Astrocyte of the cerebellum (primary cell): Measurements from ENCODE around the gene TENT4B.

Experiments used
- DNase-seq: peaks from one replicate; pipeline ENCODE4 v3.0.0-alpha.2; 2011; ENCODE audit warnings: low read depth
- H3K4me3 ChIP-seq: 2 replicates; pipeline ENCODE4 v1.5.1; 2011; ENCODE audit warnings: mild to moderate bottlenecking, low read depth, low read length, moderate library complexity
- in situ Hi-C: cut with HindIII; loops from 2 replicates; pipeline ENCODE4 v1.10.0; 2017; ENCODE audit warnings: low sequenced_read_pairs
- TF ChIP-seq, protein P1 (sequence below): IDR thresholded peaks from 2 replicates; pipeline ENCODE4 v1.5.1; 2012; ENCODE audit warnings: low read length, low read depth, moderate library complexity, mild to moderate bottlenecking; ENCODE audit errors: missing control alignments

The TENT4B gene

DNA sequence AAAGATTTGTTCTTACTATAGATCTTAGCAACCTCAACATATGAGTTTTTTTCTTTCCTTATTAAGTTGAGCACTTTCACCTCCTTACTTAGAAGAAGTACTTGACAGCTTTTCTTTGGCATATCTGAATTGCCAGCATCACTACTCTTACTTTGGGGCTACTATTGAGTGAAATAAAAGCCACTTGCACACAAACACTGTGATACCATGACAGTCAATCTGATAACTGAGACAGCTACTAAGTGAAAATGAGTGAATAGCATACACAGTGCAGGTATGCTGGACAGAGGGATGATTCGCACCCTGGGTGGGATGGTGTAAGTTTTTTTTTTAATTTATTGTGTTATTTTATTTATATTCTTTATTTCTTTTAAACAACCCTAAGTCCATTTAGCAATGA, 13.5 kb upstream of the TENT4B start:
- no peak for DNase-seq
- in situ Hi-C loops: no loop called here
- H3K4me3 ChIP-seq: no peak overlapping the region
- TF ChIP-seq, protein P1, sequence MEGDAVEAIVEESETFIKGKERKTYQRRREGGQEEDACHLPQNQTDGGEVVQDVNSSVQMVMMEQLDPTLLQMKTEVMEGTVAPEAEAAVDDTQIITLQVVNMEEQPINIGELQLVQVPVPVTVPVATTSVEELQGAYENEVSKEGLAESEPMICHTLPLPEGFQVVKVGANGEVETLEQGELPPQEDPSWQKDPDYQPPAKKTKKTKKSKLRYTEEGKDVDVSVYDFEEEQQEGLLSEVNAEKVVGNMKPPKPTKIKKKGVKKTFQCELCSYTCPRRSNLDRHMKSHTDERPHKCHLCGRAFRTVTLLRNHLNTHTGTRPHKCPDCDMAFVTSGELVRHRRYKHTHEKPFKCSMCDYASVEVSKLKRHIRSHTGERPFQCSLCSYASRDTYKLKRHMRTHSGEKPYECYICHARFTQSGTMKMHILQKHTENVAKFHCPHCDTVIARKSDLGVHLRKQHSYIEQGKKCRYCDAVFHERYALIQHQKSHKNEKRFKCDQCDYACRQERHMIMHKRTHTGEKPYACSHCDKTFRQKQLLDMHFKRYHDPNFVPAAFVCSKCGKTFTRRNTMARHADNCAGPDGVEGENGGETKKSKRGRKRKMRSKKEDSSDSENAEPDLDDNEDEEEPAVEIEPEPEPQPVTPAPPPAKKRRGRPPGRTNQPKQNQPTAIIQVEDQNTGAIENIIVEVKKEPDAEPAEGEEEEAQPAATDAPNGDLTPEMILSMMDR: no peak

DNA sequence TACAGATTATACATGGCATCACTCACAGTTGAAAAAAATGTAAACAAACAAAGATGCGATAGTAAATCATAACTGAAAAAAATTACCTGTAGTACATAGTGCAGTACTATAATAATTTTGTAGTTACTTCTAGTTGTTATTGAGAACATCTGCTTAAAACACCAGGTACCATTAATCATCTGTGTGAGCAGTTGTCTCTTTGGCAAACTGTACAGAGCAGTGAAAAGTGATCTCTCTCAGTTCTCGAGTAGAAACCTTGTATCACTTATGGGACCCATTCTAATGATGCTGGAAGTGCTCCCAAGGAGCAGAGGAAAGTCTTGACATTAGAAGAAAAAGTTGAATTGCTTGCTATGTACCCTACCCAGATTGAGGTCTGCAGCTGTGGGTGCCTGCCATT, 8.9 kb upstream of the TENT4B start:
- TF ChIP-seq, protein P1: no peak

DNA sequence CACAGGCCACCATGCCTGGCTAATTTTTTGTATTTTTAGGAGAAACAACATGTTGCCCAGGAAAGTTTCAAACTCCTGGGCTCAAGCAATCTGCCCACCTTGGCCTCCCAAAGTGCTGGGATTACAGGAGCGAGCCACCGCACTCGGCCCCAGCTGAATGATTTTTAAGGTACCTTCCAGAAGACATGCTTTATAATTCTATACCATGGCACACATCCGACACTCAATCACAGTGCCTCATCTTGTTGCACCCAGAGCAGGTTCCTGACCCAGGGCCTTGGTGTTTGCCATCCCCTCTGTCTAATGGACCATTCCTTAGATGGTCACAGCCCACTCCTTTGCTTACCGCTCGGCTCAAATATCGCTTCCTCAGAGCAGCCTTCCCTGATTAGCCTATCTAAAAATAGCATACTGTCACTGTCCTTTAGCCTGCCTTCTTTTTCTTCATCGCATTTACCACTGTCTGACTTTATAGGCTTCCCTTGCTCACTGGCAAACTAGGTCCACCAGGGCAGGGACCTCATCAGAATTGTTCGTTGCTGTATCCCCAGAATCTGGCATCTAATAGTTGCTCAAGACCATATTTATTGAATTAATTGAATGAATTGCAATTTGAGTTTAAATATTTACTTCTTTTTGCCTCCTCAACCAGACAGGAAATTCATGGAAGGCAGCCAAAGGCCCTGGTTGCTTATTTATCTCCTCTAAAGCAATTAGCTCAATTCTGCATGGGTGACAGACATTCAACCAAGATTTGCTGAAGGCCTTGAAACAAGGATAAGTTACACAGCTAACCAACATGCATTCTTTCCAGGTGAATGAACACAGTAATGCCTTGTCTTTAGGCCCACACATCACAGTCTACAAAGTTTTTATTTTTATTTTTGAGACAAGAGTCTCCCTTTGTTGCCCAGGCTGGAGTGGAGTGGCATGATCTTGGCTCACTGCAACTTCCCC, 6.3 kb upstream of the TENT4B start:
- no peak for DNase-seq
- no peak overlapping the region for H3K4me3 ChIP-seq
- in situ Hi-C loops: no loop called here
- TF ChIP-seq, protein P1: no peak

More for the DNA sequence above, 8.9 kb upstream of the TENT4B start:
- in situ Hi-C loops: no loop called here
- no peak for DNase-seq
- no peak overlapping the region for H3K4me3 ChIP-seq

DNA sequence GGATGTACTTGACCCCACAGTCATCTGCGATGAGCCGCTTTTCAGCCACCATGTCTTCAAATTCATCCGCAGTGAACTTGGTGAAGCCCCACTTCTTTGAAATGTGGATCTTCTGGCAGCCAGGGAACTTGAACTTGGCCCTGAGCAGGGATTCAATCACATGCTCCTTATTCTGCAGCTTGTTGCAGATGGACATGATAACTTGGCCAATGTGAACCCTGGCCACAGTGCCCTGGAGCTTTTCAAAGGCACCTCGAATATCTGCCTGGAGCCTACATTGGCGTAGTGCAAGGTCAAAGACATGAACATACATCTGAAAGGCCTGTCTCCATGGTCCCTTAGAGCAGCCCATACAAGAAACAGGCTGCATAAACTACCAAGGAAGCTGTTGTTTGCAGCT, 1.8 kb upstream of the TENT4B start:
- no peak for DNase-seq
- in situ Hi-C loops: no loop called here
- no peak overlapping the region for H3K4me3 ChIP-seq
- TF ChIP-seq, protein P1: no peak

GRCh38 chr16:50151756-50152155, 1.4 kb upstream of the TENT4B start:
- in situ Hi-C loops: no loop called here
- TF ChIP-seq, protein P1: no peak
- no peak overlapping the region for H3K4me3 ChIP-seq
- no peak for DNase-seq

DNA sequence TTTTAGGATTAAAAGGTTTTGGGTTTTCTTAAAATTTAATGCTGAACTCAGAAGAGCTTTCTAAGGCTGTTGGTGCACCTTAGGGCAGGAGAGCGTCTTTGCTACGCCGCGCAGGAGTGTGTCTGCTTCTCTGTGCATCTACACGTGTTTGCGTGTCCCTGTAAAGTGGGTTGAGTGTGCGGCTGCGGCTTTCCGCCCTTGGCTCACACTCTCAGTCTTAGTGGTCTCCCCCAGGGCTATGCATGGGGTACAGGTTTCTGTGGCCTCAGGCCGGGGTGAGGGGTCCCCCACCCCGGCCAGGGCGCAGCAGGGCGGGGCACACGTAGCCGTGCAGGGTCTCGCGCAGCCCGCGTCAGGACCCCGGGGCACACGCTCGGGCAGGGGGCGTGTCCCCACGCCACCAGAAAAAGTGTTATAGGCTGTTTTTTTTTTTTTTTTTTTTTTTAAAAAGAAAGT, 727 bp upstream of the TENT4B start:
- no peak for DNase-seq
- in situ Hi-C loops: no loop called here
- TF ChIP-seq, protein P1: no peak
- peak overlapping the region; percentile 57 for H3K4me3 ChIP-seq
